Activated gamma-delta T cell treated with anti-CD3 and anti-CD28 coated beads, Interleukin-2, amount 50 U/mL, for 16 hours (primary cell): Measurements from ENCODE around the gene NRP1.
A peak's percentile ranks its signal among the peaks of the same experiment; 100 is the strongest.
"Not testable (repeated sequence)": the region's sequence is repeated elsewhere in the genome, so short reads cannot be mapped to it uniquely, and the experiment has no call there.

Source experiments
- DNase-seq: peaks from one replicate; pipeline ENCODE4 v3.0.0-alpha.2; 2020; ENCODE audit warnings: low read depth

The NRP1 gene

GRCh38 chr10:33150146-33150545 lies 184.3 kb downstream of the NRP1 start:
- no peak for DNase-seq

GRCh38 chr10:33147013-33147310 lies 187.5 kb downstream of the NRP1 start:
- DNase-seq: no peak

- no peak for DNase-seq
Measured at GRCh38 chr10:33146189-33147012, 188.1 kb downstream of the NRP1 start.

GRCh38 chr10:33145451-33146188 lies 188.8 kb downstream of the NRP1 start:
- no peak for DNase-seq

- DNase-seq: peak; percentile 24
Measured at GRCh38 chr10:33143160-33143728, 191.2 kb downstream of the NRP1 start.

GRCh38 chr10:33142295-33142694 lies 192.2 kb downstream of the NRP1 start:
- DNase-seq: no peak

- DNase-seq: no peak
Measured at GRCh38 chr10:33141251-33141650, 193.2 kb downstream of the NRP1 start.

- peak; percentile 54 for DNase-seq
Measured at GRCh38 chr10:33139181-33139646, 195.3 kb downstream of the NRP1 start.

GRCh38 chr10:33138686-33139085 lies 195.8 kb downstream of the NRP1 start:
- DNase-seq: not testable (repeated sequence)

- DNase-seq: no peak
Measured at GRCh38 chr10:33137356-33138005, 197.0 kb downstream of the NRP1 start.

- DNase-seq: no peak
Measured at GRCh38 chr10:33136781-33137180, 197.7 kb downstream of the NRP1 start.

GRCh38 chr10:33136271-33136670 lies 198.2 kb downstream of the NRP1 start:
- no peak for DNase-seq

GRCh38 chr10:33134011-33134751 lies 200.3 kb downstream of the NRP1 start:
- peak; percentile 58 for DNase-seq

- no peak for DNase-seq
Measured at GRCh38 chr10:33133557-33133956, 200.9 kb downstream of the NRP1 start.

GRCh38 chr10:33132626-33133025 lies 201.8 kb downstream of the NRP1 start:
- no peak for DNase-seq

GRCh38 chr10:33129996-33130386 lies 204.5 kb downstream of the NRP1 start:
- DNase-seq: no peak

- no peak for DNase-seq
Measured at GRCh38 chr10:33129141-33129995, 205.1 kb downstream of the NRP1 start.

- no peak for DNase-seq
Measured at GRCh38 chr10:33127622-33128021, 206.8 kb downstream of the NRP1 start.
